ENCODE measurements around the gene AFM. TPM values are rescaled to one million over a fixed set of nuclear protein-coding genes. Genes with fewer than 3 reads are reported as not detected.

Gene AFM
- total RNA-seq, 1 experiment from 2014 or later, result not detected

- Histone ChIP-seq H3K4me2 (ENCODE audit: insufficient read depth, insufficient read length, low read length) (no peak overlapping the region), H3K27ac (ENCODE audit: insufficient read length, low read depth, low read length) (no peak overlapping the region), H3K9ac (ENCODE audit: extremely low read depth, insufficient read length, low read length) (no peak overlapping the region), H3K56ac (ENCODE audit: insufficient read length, low read depth, low read length) (no peak overlapping the region), H3K27me3 (ENCODE audit: insufficient read depth, low read length) (no peaks in the 10 kb centered on the region), H4K91ac (ENCODE audit: insufficient read length, low read depth, low read length) (no peak overlapping the region), H2BK5ac (ENCODE audit: insufficient read length, low read length) (no peak overlapping the region), H4K8ac (replicated peaks; ENCODE audit: insufficient read length, low read depth, low read length) (no peak overlapping the region), H3K4me1 (ENCODE audit: insufficient read depth, low read length) (no peaks in the 10 kb centered on the region; the same call in 1 of the 2 replicates), H2AK5ac (ENCODE audit: insufficient read length, low read length) (no peak overlapping the region), H4K5ac (ENCODE audit: insufficient read length, low read depth, low read length) (no peak overlapping the region), H2BK20ac (ENCODE audit: low read depth, low read length, poor library complexity, severe bottlenecking) (no peak overlapping the region), H3K23me2 (ENCODE audit: insufficient read length, low read depth, low read length, poor library complexity, severe bottlenecking) (no peaks in the 10 kb centered on the region), H3K14ac (ENCODE audit: insufficient read depth, low read length) (no peak overlapping the region; the same call in 1 of the 2 replicates), H4K20me1 (ENCODE audit: control insufficient read depth, insufficient read depth, insufficient read length) (no peaks in the 10 kb centered on the region), H3K18ac (ENCODE audit: insufficient read length, low read depth, low read length) (no peak overlapping the region), H2BK15ac (ENCODE audit: low read depth, low read length) (no peak overlapping the region), H3K79me1 (ENCODE audit: insufficient read depth, low read depth, low read length, poor library complexity, severe bottlenecking) (no peaks in the 10 kb centered on the region), H2BK120ac (ENCODE audit: low read depth, low read length, poor library complexity, severe bottlenecking) (no peak overlapping the region), H3K4ac (ENCODE audit: low read depth, low read length) (no peak overlapping the region), H3K9me3 (ENCODE audit: control insufficient read depth, low read depth, low read length) (no peaks in the 10 kb centered on the region), H3K79me2 (ENCODE audit: insufficient read depth, low read length) (no peaks in the 10 kb centered on the region), H3T11ph (ENCODE audit: low read length) (no peak overlapping the region), H2AFZ (ENCODE audit: low read length) (no peak overlapping the region), H3K23ac (ENCODE audit: insufficient read length, low read depth, low read length) (no peak overlapping the region), H2BK12ac (ENCODE audit: insufficient read length, low read depth, low read length) (no peak overlapping the region)
- TF ChIP-seq CTCF (conservative IDR thresholded peaks at IDR 0.05), result no peak; the same call in 2 of the 3 replicates
- Mint-ChIP-seq H3K4me3 (no peak overlapping the region), H3K9me3 (peaks cover 21 to 22% of the 10 kb centered on the region in 2 experiments), H3K36me3 (ENCODE audit: insufficient read depth in 1 of 3, low read depth in 3 of 3) (peaks cover 3 to 21% (median 10%) of the 10 kb centered on the region in 3 experiments; a peak in 5 of 7 replicates), H3K4me1 (peaks cover 20 to 21% of the 10 kb centered on the region in 2 experiments), H3K27ac (no peak overlapping the region; a peak in 1 of 7 replicates), H3K27me3 (ENCODE audit: low read depth) (no peaks in the 10 kb centered on the region; the same call in 1 of the 2 replicates)
- DNase-seq, result no peak
- no CpG with 5 or more reads among the region's 2 CpGs for WGBS (ENCODE audit: extremely low coverage, insufficient read length, low lambda C conversion rate)
Observed at GRCh38 chr4:73523126-73523525, 41.6 kb downstream of the AFM start.
